SJCRH30 (cell line): Measurements from ENCODE around the gene CFAP61. TPM values are rescaled to one million over a fixed set of nuclear protein-coding genes. Genes with fewer than 3 reads are reported as not detected.

Source experiments
- DNase-seq, 2 experiments: peaks; one replicate each; pipeline ENCODE4 v3.0.0-alpha.2; 2015 to 2020
- H3K27ac ChIP-seq: fragments of 250-450 bp; sonication (Bioruptor Pico); 2 replicates; pipeline ENCODE4 v1.5.1; 2020; ENCODE audit warnings: mild to moderate bottlenecking, moderate library complexity
- H3K27me3 ChIP-seq: fragments of 250-450 bp; sonication (Bioruptor Pico); 2 replicates; pipeline ENCODE4 v1.5.1; 2020; ENCODE audit warnings: mild to moderate bottlenecking, moderate library complexity
- H3K36me3 ChIP-seq: fragments of 250-450 bp; sonication (Bioruptor Pico); 2 replicates; pipeline ENCODE4 v1.5.1; 2020; ENCODE audit warnings: mild to moderate bottlenecking, moderate library complexity
- H3K4me1 ChIP-seq: fragments of 250-450 bp; sonication (Bioruptor Pico); 2 replicates; pipeline ENCODE4 v1.5.1; 2020; ENCODE audit warnings: mild to moderate bottlenecking, moderate library complexity
- H3K4me3 ChIP-seq: fragments of 250-450 bp; sonication (Bioruptor Pico); 2 replicates; pipeline ENCODE4 v1.5.1; 2020; ENCODE audit warnings: mild to moderate bottlenecking, moderate library complexity
- H3K9me3 ChIP-seq: fragments of 250-450 bp; sonication (Bioruptor Pico); replicated peaks from 2 replicates; pipeline ENCODE4 v1.5.1; 2020; ENCODE audit warnings: mild to moderate bottlenecking, moderate library complexity
- total RNA-seq: library from RNA; depleted of rRNA; stranded (reverse); fragments of >200 nt; shearing (Covaris generic); gene quantifications from 2 replicates; pipeline ENCODE4 v1.2.3, GENCODE V29; 2014

Gene CFAP61
- total RNA-seq, 1 experiment from 2014 or later, result 0.40 TPM

- Histone ChIP-seq H3K36me3 (no peaks in the 10 kb centered on the region), H3K27me3 (no peaks in the 10 kb centered on the region), H3K27ac (0 out of 2 replicates have a peak within 1 kb of the TSS, but pooled peaks have one; percentile 31), H3K4me3 (peak within 1 kb of the TSS; percentile 73), H3K9me3 (no peaks in the 10 kb centered on the region), H3K4me1 (peaks cover 15% of the 10 kb centered on the region; the same call in 1 of the 2 replicates)
- DNase-seq, result peak; percentile 79 to 80
These were observed 315.5 kb downstream of the CFAP61 start, which contains the start of gene INSM1 for GRCh38 chr20:20367575-20368417. Gene INSM1 (plus strand): TSS chr20:20368104. CDS start chr20:20368268, 164 bp downstream.

DNA sequence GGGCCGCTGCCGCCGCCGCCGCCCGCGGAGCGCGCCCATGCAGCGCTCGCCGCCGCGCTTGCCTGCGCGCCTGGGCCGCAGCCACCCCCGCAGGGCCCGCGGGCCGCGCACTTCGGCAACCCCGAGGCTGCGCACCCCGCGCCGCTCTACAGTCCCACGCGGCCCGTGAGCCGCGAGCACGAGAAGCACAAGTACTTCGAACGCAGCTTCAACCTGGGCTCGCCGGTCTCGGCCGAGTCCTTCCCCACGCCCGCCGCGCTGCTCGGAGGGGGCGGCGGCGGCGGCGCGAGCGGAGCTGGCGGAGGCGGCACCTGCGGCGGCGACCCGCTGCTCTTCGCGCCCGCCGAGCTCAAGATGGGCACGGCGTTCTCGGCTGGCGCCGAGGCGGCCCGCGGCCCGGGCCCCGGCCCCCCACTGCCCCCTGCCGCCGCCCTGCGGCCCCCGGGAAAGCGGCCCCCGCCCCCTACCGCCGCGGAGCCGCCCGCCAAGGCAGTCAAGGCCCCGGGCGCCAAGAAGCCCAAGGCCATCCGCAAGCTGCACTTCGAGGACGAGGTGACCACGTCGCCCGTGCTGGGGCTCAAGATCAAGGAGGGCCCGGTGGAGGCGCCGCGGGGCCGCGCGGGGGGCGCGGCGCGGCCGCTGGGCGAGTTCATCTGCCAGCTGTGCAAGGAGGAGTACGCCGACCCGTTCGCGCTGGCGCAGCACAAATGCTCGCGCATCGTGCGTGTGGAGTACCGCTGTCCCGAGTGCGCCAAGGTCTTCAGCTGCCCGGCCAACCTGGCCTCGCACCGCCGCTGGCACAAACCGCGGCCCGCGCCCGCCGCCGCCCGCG is 316.3 kb downstream of the CFAP61 start:
- Histone ChIP-seq H3K9me3 (no peaks in the 10 kb centered on the region), H3K4me3 (peak overlapping the region; percentile 73), H3K27me3 (no peaks in the 10 kb centered on the region), H3K27ac (no peak overlapping the region), H3K36me3 (no peaks in the 10 kb centered on the region), H3K4me1 (peaks cover 20% of the 10 kb centered on the region)
- peak; percentile 50 for DNase-seq

GRCh38 chr20:20369250-20370093 is 317.1 kb downstream of the CFAP61 start:
- H3K9me3 ChIP-seq, result no peaks in the 10 kb centered on the region
- H3K36me3 ChIP-seq, result no peaks in the 10 kb centered on the region
- no peaks in the 10 kb centered on the region for H3K27me3 ChIP-seq
- peaks cover 29% of the 10 kb centered on the region for H3K4me1 ChIP-seq
- H3K27ac ChIP-seq, result no peak overlapping the region
- DNase-seq, result peak; percentile 11 to 33
- H3K4me3 ChIP-seq, result peak overlapping the region; percentile 73

- peak; percentile 38 to 60 for DNase-seq
- Histone ChIP-seq H3K36me3 (no peaks in the 10 kb centered on the region), H3K4me1 (peaks cover 34% of the 10 kb centered on the region), H3K9me3 (no peaks in the 10 kb centered on the region), H3K27ac (no peak overlapping the region), H3K27me3 (no peaks in the 10 kb centered on the region), H3K4me3 (peak overlapping the region; percentile 73)
These were observed 317.8 kb downstream of the CFAP61 start for GRCh38 chr20:20370094-20370575.

DNA sequence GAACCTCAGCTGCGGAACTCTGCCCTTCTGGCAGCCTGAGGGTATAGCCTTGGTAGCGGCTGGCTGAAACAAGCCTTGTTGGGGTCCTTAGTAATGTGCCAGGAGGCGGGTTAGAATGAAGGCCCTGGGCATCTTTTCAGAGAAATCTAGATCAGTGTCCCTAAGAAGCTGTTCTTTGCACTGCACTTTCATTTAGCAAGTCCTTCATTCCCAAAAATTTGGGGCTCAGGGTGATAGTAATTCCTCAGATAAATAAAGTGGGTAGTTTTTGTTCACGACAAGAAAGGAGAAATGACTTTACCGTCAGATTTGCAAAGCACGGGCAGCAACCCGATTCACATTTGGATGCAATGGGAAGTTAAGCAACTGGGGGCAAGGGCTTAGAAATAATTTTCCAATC is 318.8 kb downstream of the CFAP61 start:
- Histone ChIP-seq H3K4me1 (peaks cover 34% of the 10 kb centered on the region), H3K36me3 (no peaks in the 10 kb centered on the region), H3K9me3 (no peaks in the 10 kb centered on the region), H3K27ac (no peak overlapping the region), H3K4me3 (no peak overlapping the region), H3K27me3 (no peaks in the 10 kb centered on the region)
- DNase-seq, result no peak

GRCh38 chr20:20371681-20372080 is 319.3 kb downstream of the CFAP61 start:
- H3K27ac ChIP-seq, result peak overlapping the region; percentile 84; the same call in 1 of the 2 replicates
- no peaks in the 10 kb centered on the region for H3K27me3 ChIP-seq
- H3K36me3 ChIP-seq, result no peaks in the 10 kb centered on the region
- H3K4me3 ChIP-seq, result no peak overlapping the region
- no peak for DNase-seq
- no peaks in the 10 kb centered on the region for H3K9me3 ChIP-seq
- H3K4me1 ChIP-seq, result peaks cover 34% of the 10 kb centered on the region

- Histone ChIP-seq H3K9me3 (no peaks in the 10 kb centered on the region), H3K27me3 (no peaks in the 10 kb centered on the region), H3K4me1 (peaks cover 34% of the 10 kb centered on the region), H3K27ac (peak overlapping the region; percentile 84), H3K4me3 (peak overlapping the region; percentile 29), H3K36me3 (no peaks in the 10 kb centered on the region)
- DNase-seq, result peak; percentile 94 to 95
These were observed 320.8 kb downstream of the CFAP61 start for GRCh38 chr20:20373091-20373571.

GRCh38 chr20:20375862-20376261 is 323.5 kb downstream of the CFAP61 start:
- Histone ChIP-seq H3K9me3 (peaks cover 3% of the 10 kb centered on the region), H3K4me3 (no peak overlapping the region), H3K27ac (no peak overlapping the region), H3K36me3 (no peaks in the 10 kb centered on the region), H3K27me3 (no peaks in the 10 kb centered on the region), H3K4me1 (peaks cover 34% of the 10 kb centered on the region)
- DNase-seq, result no peak

- no peaks in the 10 kb centered on the region for H3K36me3 ChIP-seq
- H3K4me1 ChIP-seq, result no peaks in the 10 kb centered on the region
- no peaks in the 10 kb centered on the region for H3K27me3 ChIP-seq
- no peak overlapping the region for H3K27ac ChIP-seq
- peaks cover under 1% of the 10 kb centered on the region; the same call in 1 of the 2 replicates for H3K9me3 ChIP-seq
- no peak overlapping the region for H3K4me3 ChIP-seq
- DNase-seq, result no peak
These were observed 333.9 kb downstream of the CFAP61 start for GRCh38 chr20:20386192-20386591.

DNA sequence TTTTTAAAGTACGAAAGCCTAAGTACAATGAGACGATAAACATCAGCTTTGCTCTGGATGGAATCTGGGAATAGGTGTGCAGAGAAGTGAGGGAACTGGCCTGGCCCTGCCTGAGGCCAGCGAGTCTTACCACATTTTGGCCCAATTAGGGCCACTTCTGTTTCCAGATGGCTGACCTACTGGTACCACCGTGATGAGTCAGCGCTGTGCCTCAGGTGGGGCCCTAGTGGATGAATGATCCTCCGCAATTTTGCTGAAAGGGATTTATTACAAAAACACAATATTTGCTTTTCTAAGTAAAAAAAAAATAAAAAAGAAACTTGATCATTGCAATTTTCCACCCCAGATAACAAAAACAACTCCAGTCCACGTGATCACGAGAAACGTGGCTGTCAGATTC is 338.1 kb downstream of the CFAP61 start:
- Histone ChIP-seq H3K9me3 (no peaks in the 10 kb centered on the region), H3K4me3 (no peak overlapping the region), H3K4me1 (no peaks in the 10 kb centered on the region), H3K27ac (no peak overlapping the region), H3K27me3 (no peaks in the 10 kb centered on the region), H3K36me3 (no peaks in the 10 kb centered on the region)
- no peak for DNase-seq

GRCh38 chr20:20391115-20391514 is 338.8 kb downstream of the CFAP61 start:
- Histone ChIP-seq H3K36me3 (no peaks in the 10 kb centered on the region), H3K27ac (no peak overlapping the region), H3K4me1 (peaks cover 6% of the 10 kb centered on the region; the same call in 1 of the 2 replicates), H3K9me3 (no peaks in the 10 kb centered on the region), H3K27me3 (no peaks in the 10 kb centered on the region), H3K4me3 (no peak overlapping the region)
- DNase-seq, result no peak

- peaks cover 8% of the 10 kb centered on the region for H3K4me1 ChIP-seq
- no peak for DNase-seq
- H3K27ac ChIP-seq, result no peak overlapping the region
- no peak overlapping the region for H3K4me3 ChIP-seq
- H3K27me3 ChIP-seq, result no peaks in the 10 kb centered on the region
- no peaks in the 10 kb centered on the region for H3K36me3 ChIP-seq
- H3K9me3 ChIP-seq, result no peaks in the 10 kb centered on the region
These were observed 339.4 kb downstream of the CFAP61 start for GRCh38 chr20:20391766-20392165.

DNA sequence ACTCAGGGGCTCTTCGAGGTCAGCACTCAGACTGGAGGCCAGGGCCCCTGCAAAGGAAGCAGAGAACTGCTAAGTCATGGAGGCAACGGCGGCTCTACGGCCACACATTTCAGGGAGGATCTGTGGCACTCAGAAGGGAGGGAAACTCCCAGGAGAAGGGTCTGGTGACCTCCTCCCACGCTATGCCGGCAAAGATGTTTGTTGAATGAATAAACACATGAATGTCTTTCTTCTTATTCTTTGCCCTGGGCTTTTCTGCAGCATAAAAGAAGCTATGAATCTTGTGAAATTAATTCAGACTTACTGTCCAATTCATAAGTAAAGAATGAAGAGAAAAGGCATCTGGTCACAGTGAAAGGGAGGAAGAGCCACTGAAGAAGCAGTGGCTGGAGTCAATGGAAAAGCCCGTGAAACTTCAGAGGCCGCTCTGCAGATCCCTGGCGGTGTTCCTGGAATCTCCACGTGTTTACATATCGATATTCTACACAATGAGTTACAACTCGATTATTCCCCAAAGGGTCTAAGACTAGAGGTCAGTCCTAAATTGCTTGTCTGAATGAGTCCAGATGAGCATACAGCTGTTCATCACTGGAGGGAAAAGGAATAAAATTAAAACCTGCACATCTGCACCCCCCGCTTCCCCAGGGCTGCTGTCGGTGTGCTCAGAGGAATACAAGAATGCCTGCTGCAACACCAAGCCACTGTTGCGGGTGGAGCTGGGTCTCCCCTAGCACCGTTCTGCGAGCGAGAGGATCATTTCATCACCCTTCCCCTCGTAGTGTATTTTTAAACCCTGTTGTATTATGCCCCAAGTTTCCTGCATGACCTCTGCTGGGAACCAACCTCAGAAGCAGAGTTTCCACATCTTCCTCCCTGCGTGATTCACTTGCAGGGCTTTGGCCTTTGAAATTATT is 341.1 kb downstream of the CFAP61 start:
- Histone ChIP-seq H3K27ac (no peak overlapping the region), H3K4me3 (no peak overlapping the region), H3K9me3 (no peaks in the 10 kb centered on the region), H3K27me3 (no peaks in the 10 kb centered on the region), H3K36me3 (no peaks in the 10 kb centered on the region), H3K4me1 (peaks cover 12% of the 10 kb centered on the region)
- DNase-seq, result no peak
